H1 (cell line): ENCODE measurements around the gene COL28A1. TPM values are rescaled to one million over a fixed set of nuclear protein-coding genes. Genes with fewer than 3 reads are reported as not detected.

ENCODE experiments used
- CTCF ChIA-PET: fragments of 300-600 bp; sonication (Branson Sonifier 250); formaldehyde crosslinking; loops from one replicate; lab custom pipeline; 2021; ENCODE audit not compliant: partially characterized antibody; lab: Charles Lee
- POLR2A ChIA-PET: fragments of 300-600 bp; sonication (Branson Sonifier 250); formaldehyde crosslinking; loops from one replicate; lab custom pipeline; 2021; ENCODE audit warnings: inconsistent platforms; ENCODE audit not compliant: partially characterized antibody; lab: Charles Lee
- DNase-seq, 2 experiments: peaks; one replicate each; pipeline versions ENCODE4 v3.0.0 to v3.0.0-alpha.2; 2010 to 2022; ENCODE audit warnings: low spot score in 2 of 2, low read depth in 1 of 2, mixed read lengths in 1 of 2
- FAIRE-seq: peaks from 2 replicates; lab custom pipeline; 2011; peaks lifted over from hg19 to GRCh38; lab: Jason Lieb, UNC
- H2AFZ ChIP-seq: 2 replicates; pipeline ENCODE4 v1.8.1; 2012; ENCODE audit warnings: low read length, inconsistent platforms
- H2AK5ac ChIP-seq: 2 replicates; pipeline ENCODE4 v1.6.1; 2013; ENCODE audit warnings: low read depth, low read length
- H2BK120ac ChIP-seq: replicated peaks from 2 replicates; pipeline ENCODE3; 2013; ENCODE audit warnings: low read depth, low read length, inconsistent platforms
- H2BK12ac ChIP-seq: 2 replicates; pipeline ENCODE4 v1.6.1; 2013; ENCODE audit warnings: low read depth, low read length
- H2BK15ac ChIP-seq: 2 replicates; pipeline ENCODE4 v1.6.1; 2013; ENCODE audit warnings: low read length
- H2BK20ac ChIP-seq: 2 replicates; pipeline ENCODE4 v1.6.1; 2013; ENCODE audit warnings: low read length
- H2BK5ac ChIP-seq: 2 replicates; pipeline ENCODE4 v1.6.1; 2013; ENCODE audit warnings: low read depth, low read length
- H3K14ac ChIP-seq: 2 replicates; pipeline ENCODE4 v1.6.1; 2013; ENCODE audit warnings: inconsistent platforms; ENCODE audit not compliant: insufficient read length
- H3K18ac ChIP-seq: 2 replicates; pipeline ENCODE4 v1.6.1; 2013; ENCODE audit warnings: low read length; ENCODE audit errors: extremely low read depth
- H3K23ac ChIP-seq: 2 replicates; pipeline ENCODE4 v1.6.1; 2013; ENCODE audit warnings: inconsistent platforms; ENCODE audit not compliant: insufficient read length
- H3K23me2 ChIP-seq: 2 replicates; pipeline ENCODE4 v1.6.1; 2013; ENCODE audit warnings: low read depth, low read length
- H3K27ac ChIP-seq: 2 replicates; pipeline ENCODE4 v1.6.1; 2011; ENCODE audit warnings: low read depth, low read length, inconsistent platforms
- H3K27me3 ChIP-seq, 4 experiments: replicated peaks in 1 of 4; 1 replicate in 1 of 4; 2 replicates in 3 of 4; pipeline versions ENCODE4 v1.6.1 to v1.8.1; 2011 to 2013; ENCODE audit warnings: low read length in 3 of 4, mild to moderate bottlenecking in 3 of 4, inconsistent platforms in 2 of 4, mixed read lengths in 2 of 4, moderate library complexity in 1 of 4; ENCODE audit not compliant: control insufficient read depth in 3 of 4, insufficient read depth in 3 of 4; ENCODE audit errors: extremely low read depth in 1 of 4
- H3K36me3 ChIP-seq, 4 experiments: 2 replicates each; pipeline versions ENCODE4 v1.6.1 to v1.8.1; 2011 to 2013; ENCODE audit warnings: mild to moderate bottlenecking in 4 of 4, low read length in 3 of 4, moderate library complexity in 2 of 4, control low read depth in 1 of 4, inconsistent platforms in 1 of 4; ENCODE audit not compliant: insufficient read depth in 4 of 4, control insufficient read depth in 2 of 4
- H3K4ac ChIP-seq: replicated peaks from 2 replicates; pipeline ENCODE3; 2013; ENCODE audit warnings: low read length, low read depth, mixed read lengths, inconsistent platforms; ENCODE audit not compliant: insufficient read length
- H3K4me1 ChIP-seq, 4 experiments: replicated peaks in 1 of 4; 1 replicate in 1 of 4; 2 replicates in 3 of 4; pipeline versions ENCODE4 v1.6.1 to v1.8.1; 2011 to 2013; ENCODE audit warnings: low read length in 3 of 4, inconsistent platforms in 2 of 4, mixed read lengths in 1 of 4; ENCODE audit not compliant: insufficient read depth in 4 of 4, control insufficient read depth in 3 of 4
- H3K4me2 ChIP-seq, 2 experiments: 2 replicates each; pipeline versions ENCODE4 v1.6.1 to v1.8.1; 2011 to 2013; ENCODE audit warnings: low read depth in 2 of 2, low read length in 2 of 2, control low read depth in 1 of 2, inconsistent platforms in 1 of 2, mild to moderate bottlenecking in 1 of 2; ENCODE audit not compliant: insufficient read depth in 1 of 2
- H3K4me3 ChIP-seq, 4 experiments: fragments of 200-600, 300-600 bp in 1 of 4; sonication (generic), shearing (Covaris generic), sonication (Bioruptor Twin) in 1 of 4; 2 replicates each; pipeline versions ENCODE4 v1.5.1 to v1.8.1; 2011 to 2016; ENCODE audit warnings: low read length in 4 of 4, low read depth in 3 of 4, control low read depth in 2 of 4, inconsistent platforms in 2 of 4, mild to moderate bottlenecking in 2 of 4, mixed read lengths in 1 of 4, moderate library complexity in 1 of 4; ENCODE audit not compliant: insufficient read depth in 2 of 4; ENCODE audit errors: extremely low read depth in 1 of 4
- H3K56ac ChIP-seq: replicated peaks from 2 replicates; pipeline ENCODE3; 2013; ENCODE audit warnings: low read depth, mild to moderate bottlenecking, mixed read lengths, low read length, inconsistent platforms; ENCODE audit not compliant: insufficient read length
- H3K79me1 ChIP-seq: 2 replicates; pipeline ENCODE4 v1.6.1; 2013; ENCODE audit warnings: low read depth, low read length, control low read depth
- H3K79me2 ChIP-seq, 2 experiments: 2 replicates each; pipeline versions ENCODE4 v1.6.1 to v1.8.1; 2012 to 2013; ENCODE audit warnings: low read length in 2 of 2, mild to moderate bottlenecking in 2 of 2, inconsistent platforms in 1 of 2; ENCODE audit not compliant: insufficient read depth in 2 of 2, control insufficient read depth in 1 of 2
- H3K9ac ChIP-seq, 4 experiments: replicated peaks in 1 of 4; 1 replicate in 1 of 4; 2 replicates in 3 of 4; pipeline versions ENCODE4 v1.6.1 to v1.8.1; 2011 to 2013; ENCODE audit warnings: low read depth in 3 of 4, low read length in 3 of 4, control low read depth in 2 of 4, mild to moderate bottlenecking in 2 of 4, moderate library complexity in 2 of 4, inconsistent platforms in 1 of 4; ENCODE audit errors: extremely low read depth in 1 of 4
- H3K9me3 ChIP-seq, 2 experiments: 2 replicates each; pipeline versions ENCODE4 v1.6.1 to v1.8.1; 2012 to 2013; ENCODE audit warnings: mild to moderate bottlenecking in 2 of 2, moderate library complexity in 2 of 2, control low read depth in 1 of 2, inconsistent platforms in 1 of 2, low read depth in 1 of 2, low read length in 1 of 2, mixed read lengths in 1 of 2; ENCODE audit not compliant: insufficient read depth in 2 of 2
- H4K20me1 ChIP-seq, 2 experiments: replicated peaks in 1 of 2; 2 replicates each; pipeline versions ENCODE3 to v1.8.1; 2011 to 2013; ENCODE audit warnings: inconsistent platforms in 2 of 2, low read length in 2 of 2, mild to moderate bottlenecking in 1 of 2; ENCODE audit not compliant: insufficient read depth in 2 of 2, control insufficient read depth in 1 of 2
- H4K5ac ChIP-seq: 2 replicates; pipeline ENCODE4 v1.6.1; 2013; ENCODE audit warnings: low read length, low read depth, mixed read lengths, inconsistent platforms; ENCODE audit not compliant: insufficient read length
- H4K8ac ChIP-seq: 2 replicates; pipeline ENCODE4 v1.8.0; 2013; ENCODE audit warnings: mild to moderate bottlenecking, moderate library complexity, low read length, inconsistent platforms; ENCODE audit not compliant: insufficient read depth; ENCODE audit errors: extremely low read depth
- H4K91ac ChIP-seq: replicated peaks from 2 replicates; pipeline ENCODE3; 2013; ENCODE audit warnings: low read length, mixed read lengths, inconsistent platforms; ENCODE audit not compliant: insufficient read length
- CBX8 ChIP-seq: fragments of 300-800, 300-1000 bp; sonication (generic); IDR thresholded peaks from 2 replicates; pipeline ENCODE4 v1.7.1; 2016; ENCODE audit warnings: low read depth, low read length, borderline replicate concordance
- EGR1 ChIP-seq: IDR thresholded peaks from 2 replicates; pipeline ENCODE4 v1.6.1; 2011; ENCODE audit warnings: low read depth, low read length, borderline replicate concordance
- JUND ChIP-seq: IDR thresholded peaks from 2 replicates; pipeline ENCODE4 v1.6.1; 2011; ENCODE audit warnings: mild to moderate bottlenecking, improper control_type of control experiment, low read length
- KDM5A ChIP-seq: fragments of 200-600 bp; IDR thresholded peaks from 2 replicates; pipeline ENCODE4 v1.7.1; 2012; ENCODE audit warnings: mild to moderate bottlenecking, low read length, inconsistent platforms, mixed read lengths
- MAFK ChIP-seq: IDR thresholded peaks from 2 replicates; pipeline ENCODE4 v1.6.1; 2012; ENCODE audit warnings: low read depth, mild to moderate bottlenecking, improper control_type of control experiment, low read length
- TBP ChIP-seq: IDR thresholded peaks from 2 replicates; pipeline ENCODE4 v1.6.1; 2011; ENCODE audit warnings: low read depth, low read length, improper control_type of control experiment
- TEAD4 ChIP-seq: IDR thresholded peaks from 2 replicates; pipeline ENCODE4 v1.6.1; 2012; ENCODE audit warnings: low read depth, low read length, inconsistent platforms, mixed read lengths
- WGBS, 2 experiments: shearing (Covaris generic) in 1 of 2; methylation state at CpG; one replicate each; pipeline versions ENCODE4 v1.1.6 to v1.1.7; 2013 to 2015; ENCODE audit warnings: low lambda C conversion rate in 2 of 2, mixed read lengths in 2 of 2, inconsistent platforms in 1 of 2, low coverage in 1 of 2, missing lambda C conversion rate in 1 of 2; ENCODE audit not compliant: insufficient replicate concordance in 2 of 2, insufficient coverage in 1 of 2, insufficient read length in 1 of 2; ENCODE audit errors: extremely low coverage in 1 of 2, missing lambda C conversion rate in 1 of 2; 5-methylcytosine and 5-hydroxymethylcytosine counted together
- polyA plus RNA-seq, 7 experiments: library from polyadenylated mRNA; depleted of rRNA in 3 of 7; stranded (reverse) in 5 of 7; unstranded in 2 of 7; fragments of >200 nt in 5 of 7; fragments of 200-250 nt in 2 of 7; gene quantifications; 1 replicate in 5 of 7; 2 replicates in 1 of 7; 4 replicates in 1 of 7; pipeline versions ENCODE4 v1.2.1 to v1.2.3, GENCODE V29; 2011 to 2013; ENCODE audit warnings: missing spikeins in 2 of 7, mixed read lengths in 2 of 7
- total RNA-seq: library from RNA; stranded (reverse); fragmentation: NEBNext Ultra II Directional; extraction: Animal tissue kit (Norgen Biotek cat#: 25700); gene quantifications from 2 replicates; pipeline ENCODE4 v1.2.1, GENCODE V29; 2021

Gene COL28A1
- total and polyA plus RNA-seq, 2 of the 8 experiments (the other 6 are each of a cell fraction or from before 2014, with no cell fraction given) = 0.22 to 0.38 TPM

DNA sequence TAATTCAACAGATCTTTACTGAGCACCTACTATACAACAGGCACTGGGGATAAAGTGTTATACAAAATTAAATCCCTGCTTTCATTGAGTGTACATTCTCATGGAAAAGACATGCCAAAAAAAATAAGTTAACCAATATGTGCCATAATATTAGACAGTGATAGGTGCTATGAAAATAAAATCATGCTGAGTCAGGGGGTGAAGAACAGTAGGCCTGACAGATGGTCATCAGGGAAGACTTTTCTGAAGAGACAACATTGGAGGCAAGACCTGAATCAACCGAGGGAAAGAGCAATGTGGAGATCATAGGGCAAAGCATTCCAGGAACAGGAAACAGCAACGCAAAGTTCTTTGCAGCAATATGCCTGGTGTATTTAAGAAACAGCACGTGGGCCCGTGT lies 217.8 kb downstream of the COL28A1 start:
- no peak for FAIRE-seq

More for the DNA sequence above, 217.8 kb downstream of the COL28A1 start:
- Histone ChIP-seq H3K4me1 (no peaks in the 10 kb centered on the region), H3K36me3 (no peaks in the 10 kb centered on the region), H3K23me2 (no peaks in the 10 kb centered on the region), H2AFZ (no peak overlapping the region), H4K91ac (no peak overlapping the region), H3K4ac (no peak overlapping the region), H4K8ac (no peak overlapping the region), H3K23ac (no peak overlapping the region), H2BK15ac (no peak overlapping the region), H2BK20ac (no peak overlapping the region), H3K4me3 (no peak overlapping the region), H2BK120ac (no peak overlapping the region), H3K27me3 (no peaks in the 10 kb centered on the region; a peak in 1 of 7 replicates), H3K9me3 (no peaks in the 10 kb centered on the region), H3K27ac (no peak overlapping the region), H3K4me2 (no peak overlapping the region), H2AK5ac (no peak overlapping the region), H4K20me1 (no peaks in the 10 kb centered on the region), H3K9ac (no peak overlapping the region), H3K18ac (no peak overlapping the region), H2BK12ac (no peak overlapping the region), H3K56ac (no peak overlapping the region), H4K5ac (no peak overlapping the region), H3K14ac (no peak overlapping the region), H3K79me2 (no peaks in the 10 kb centered on the region), H3K79me1 (no peaks in the 10 kb centered on the region)
- CTCF ChIA-PET = no interaction called here
- WGBS, 2 experiments = 89% methylated on average over 4 of the region's 4 CpGs; no CpG with 5 or more reads in 1 of the 2 experiments
- no peak for DNase-seq
- POLR2A ChIA-PET = no interaction called here
- TF ChIP-seq JUND (no peak), MAFK (no peak), EGR1 (no peak), KDM5A (no peak), TEAD4 (no peak), CBX8 (no peak), TBP (no peak)
- TF ChIP-seq, all 59 proteins: peak for 0
- H2BK5ac ChIP-seq = no peak overlapping the region
